Measurements from ENCODE around the gene TRAPPC2B. TPM values are rescaled to one million over a fixed set of nuclear protein-coding genes. Genes with fewer than 3 reads are reported as not detected.

Gene TRAPPC2B
- total and polyA plus RNA-seq, 2 of the 13 experiments (the other 11 are each of a cell fraction or from before 2014, with no cell fraction given), result 13.3 to 17.7 TPM

GRCh38 chr19:57362997-57363687 is at the start of gene TRAPPC2B, which contains the start of gene ZNF547 (continued):
- TF ChIP-seq KLF13 (CRISPR knock-in tag; IDR thresholded peaks at IDR 0.05) (no peak), ZSCAN29 (CRISPR knock-in tag; conservative IDR thresholded peaks at IDR 0.05) (0 out of 2 replicates have a peak, but pooled peaks have one; percentile 48), ZNF558 (CRISPR knock-in tag; IDR thresholded peaks at IDR 0.05; ENCODE audit: borderline replicate concordance) (no peak), POLR2A (IDR thresholded peaks at IDR 0.05; ENCODE audit: insufficient read depth in 1 of 2, low read depth in 2 of 2, low read length in 2 of 2) (peak; percentile 81 to 94), RNF2 (conservative IDR thresholded peaks at IDR 0.05; ENCODE audit: low read depth) (no peak), ZNF709 (CRISPR knock-in tag; IDR thresholded peaks at IDR 0.05) (no peak), SMARCC2 (IDR thresholded peaks at IDR 0.05) (no peak), NFYC (CRISPR knock-in tag; IDR thresholded peaks at IDR 0.05) (peak; percentile 92), ZKSCAN8 (CRISPR knock-in tag; IDR thresholded peaks at IDR 0.05; ENCODE audit: borderline replicate concordance) (no peak), ZNF44 (CRISPR knock-in tag; IDR thresholded peaks at IDR 0.05) (peak; percentile 85; the same call in 1 of the 2 replicates), SMC3 (IDR thresholded peaks at IDR 0.05; ENCODE audit: low read length) (peak; percentile 27), ZBTB26 (CRISPR knock-in tag; IDR thresholded peaks at IDR 0.05; ENCODE audit: borderline replicate concordance) (peak; percentile 96), SMAD1 (CRISPR knock-in tag; IDR thresholded peaks at IDR 0.05; ENCODE audit: borderline replicate concordance, low read depth) (no peak), MED13 (CRISPR knock-in tag; IDR thresholded peaks at IDR 0.05) (no peak), GTF2F1 (IDR thresholded peaks at IDR 0.05; ENCODE audit: low read length) (no peak), ZNF460 (CRISPR knock-in tag; IDR thresholded peaks at IDR 0.05; ENCODE audit: borderline replicate concordance) (no peak), TEAD2 (CRISPR knock-in tag; IDR thresholded peaks at IDR 0.05) (no peak), SP1 (IDR thresholded peaks at IDR 0.05) (no peak), SP1 (CRISPR knock-in tag; IDR thresholded peaks at IDR 0.05) (no peak), HMG20A (CRISPR knock-in tag; IDR thresholded peaks at IDR 0.05; ENCODE audit: borderline replicate concordance) (no peak), ZNF274 (CRISPR knock-in tag; IDR thresholded peaks at IDR 0.05) (peak; percentile 68; the same call in 1 of the 2 replicates), STAT5B (CRISPR knock-in tag; IDR thresholded peaks at IDR 0.05) (no peak), ZNF619 (CRISPR knock-in tag; IDR thresholded peaks at IDR 0.05) (no peak), MBNL3 (CRISPR knock-in tag; conservative IDR thresholded peaks at IDR 0.05) (no peak), ZNF317 (CRISPR knock-in tag; IDR thresholded peaks at IDR 0.05) (no peak), ZNF530 (CRISPR knock-in tag; IDR thresholded peaks at IDR 0.05; ENCODE audit: low read depth) (no peak), EP300 (IDR thresholded peaks at IDR 0.05; ENCODE audit: low read depth in 2 of 2, low read length in 2 of 2) (no peak), EP300 (CRISPR knock-in tag; IDR thresholded peaks at IDR 0.05; ENCODE audit: borderline replicate concordance) (no peak), ARNT2 (CRISPR knock-in tag; IDR thresholded peaks at IDR 0.05; ENCODE audit: low read depth) (peak; percentile 77), ZKSCAN1 (IDR thresholded peaks at IDR 0.05; ENCODE audit: low read length) (no peak)
- TF ChIP-seq, protein P1, sequence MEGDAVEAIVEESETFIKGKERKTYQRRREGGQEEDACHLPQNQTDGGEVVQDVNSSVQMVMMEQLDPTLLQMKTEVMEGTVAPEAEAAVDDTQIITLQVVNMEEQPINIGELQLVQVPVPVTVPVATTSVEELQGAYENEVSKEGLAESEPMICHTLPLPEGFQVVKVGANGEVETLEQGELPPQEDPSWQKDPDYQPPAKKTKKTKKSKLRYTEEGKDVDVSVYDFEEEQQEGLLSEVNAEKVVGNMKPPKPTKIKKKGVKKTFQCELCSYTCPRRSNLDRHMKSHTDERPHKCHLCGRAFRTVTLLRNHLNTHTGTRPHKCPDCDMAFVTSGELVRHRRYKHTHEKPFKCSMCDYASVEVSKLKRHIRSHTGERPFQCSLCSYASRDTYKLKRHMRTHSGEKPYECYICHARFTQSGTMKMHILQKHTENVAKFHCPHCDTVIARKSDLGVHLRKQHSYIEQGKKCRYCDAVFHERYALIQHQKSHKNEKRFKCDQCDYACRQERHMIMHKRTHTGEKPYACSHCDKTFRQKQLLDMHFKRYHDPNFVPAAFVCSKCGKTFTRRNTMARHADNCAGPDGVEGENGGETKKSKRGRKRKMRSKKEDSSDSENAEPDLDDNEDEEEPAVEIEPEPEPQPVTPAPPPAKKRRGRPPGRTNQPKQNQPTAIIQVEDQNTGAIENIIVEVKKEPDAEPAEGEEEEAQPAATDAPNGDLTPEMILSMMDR (CRISPR knock-in tag; IDR thresholded peaks at IDR 0.05), result 0 out of 2 replicates have a peak, but pooled peaks have one; percentile 15
- TF ChIP-seq, protein P2, sequence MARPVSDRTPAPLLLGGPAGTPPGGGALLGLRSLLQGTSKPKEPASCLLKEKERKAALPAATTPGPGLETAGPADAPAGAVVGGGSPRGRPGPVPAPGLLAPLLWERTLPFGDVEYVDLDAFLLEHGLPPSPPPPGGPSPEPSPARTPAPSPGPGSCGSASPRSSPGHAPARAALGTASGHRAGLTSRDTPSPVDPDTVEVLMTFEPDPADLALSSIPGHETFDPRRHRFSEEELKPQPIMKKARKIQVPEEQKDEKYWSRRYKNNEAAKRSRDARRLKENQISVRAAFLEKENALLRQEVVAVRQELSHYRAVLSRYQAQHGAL (CRISPR knock-in tag; IDR thresholded peaks at IDR 0.05; ENCODE audit: not compliant biosample characterization), result no peak
